Stimulated activated CD8-positive, alpha-beta memory T cell treated with anti-CD3 and anti-CD28 coated beads, Interleukin-12 subunit alpha, Interleukin-12 subunit beta, amount 100 ng/mL, for 24 hours (primary cell): Measurements from ENCODE around the gene PAK4.

ENCODE experiments used
- DNase-seq: peaks from one replicate; pipeline ENCODE4 v3.0.0-alpha.2; 2020; ENCODE audit errors: extremely low read depth

The PAK4 gene

GRCh38 chr19:39165857-39166256, 40.3 kb downstream of the PAK4 start:
- no peak for DNase-seq

GRCh38 chr19:39166571-39167391, 41.2 kb downstream of the PAK4 start:
- no peak for DNase-seq

- DNase-seq, result no peak
These were observed 42.1 kb downstream of the PAK4 start for GRCh38 chr19:39167461-39168257.

- DNase-seq, result no peak
These were observed 42.9 kb downstream of the PAK4 start for GRCh38 chr19:39168258-39169142.

- DNase-seq, result no peak
These were observed 43.7 kb downstream of the PAK4 start for GRCh38 chr19:39169143-39169810.

- no peak for DNase-seq
These were observed 45.0 kb downstream of the PAK4 start for GRCh38 chr19:39170386-39171231.

- no peak for DNase-seq
These were observed 46.2 kb downstream of the PAK4 start for GRCh38 chr19:39171479-39172465.

- DNase-seq, result no peak
These were observed 47.3 kb downstream of the PAK4 start for GRCh38 chr19:39172700-39173501.

GRCh38 chr19:39173502-39173991, 48.0 kb downstream of the PAK4 start:
- no peak for DNase-seq

GRCh38 chr19:39174142-39174541, 48.6 kb downstream of the PAK4 start:
- DNase-seq, result no peak

GRCh38 chr19:39174558-39175544, 49.3 kb downstream of the PAK4 start:
- DNase-seq, result no peak

GRCh38 chr19:39175564-39175963, 50.0 kb downstream of the PAK4 start:
- no peak for DNase-seq

- no peak for DNase-seq
These were observed 51.6 kb downstream of the PAK4 start for GRCh38 chr19:39177110-39177699.

GRCh38 chr19:39177736-39178135, 52.1 kb downstream of the PAK4 start:
- no peak for DNase-seq

GRCh38 chr19:39178296-39179006, 52.9 kb downstream of the PAK4 start:
- no peak for DNase-seq

GRCh38 chr19:39179754-39180153, 54.2 kb downstream of the PAK4 start:
- no peak for DNase-seq
